ENCODE results near the gene FBXW11.

FBXW11 gene

DNA sequence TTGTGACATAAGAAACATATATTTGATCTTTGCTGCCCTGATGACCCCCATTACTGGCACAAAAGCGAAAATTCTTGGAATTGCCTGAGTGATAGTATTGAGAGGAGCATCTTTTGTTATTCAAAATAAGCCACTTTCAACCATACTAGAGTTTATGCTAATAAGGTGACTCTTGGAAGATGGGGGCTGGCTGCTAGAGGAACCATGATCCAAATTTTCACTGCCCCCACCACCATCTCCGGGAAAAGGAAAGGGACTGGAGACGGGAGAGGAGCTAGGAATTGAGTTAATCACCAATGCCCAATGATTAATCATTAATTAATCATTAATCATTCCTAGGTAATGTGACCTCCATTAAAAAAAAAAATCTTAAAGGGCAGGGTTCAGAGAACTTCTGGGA lies 25.6 kb downstream of the FBXW11 start:
- no peak for DNase-seq

DNA sequence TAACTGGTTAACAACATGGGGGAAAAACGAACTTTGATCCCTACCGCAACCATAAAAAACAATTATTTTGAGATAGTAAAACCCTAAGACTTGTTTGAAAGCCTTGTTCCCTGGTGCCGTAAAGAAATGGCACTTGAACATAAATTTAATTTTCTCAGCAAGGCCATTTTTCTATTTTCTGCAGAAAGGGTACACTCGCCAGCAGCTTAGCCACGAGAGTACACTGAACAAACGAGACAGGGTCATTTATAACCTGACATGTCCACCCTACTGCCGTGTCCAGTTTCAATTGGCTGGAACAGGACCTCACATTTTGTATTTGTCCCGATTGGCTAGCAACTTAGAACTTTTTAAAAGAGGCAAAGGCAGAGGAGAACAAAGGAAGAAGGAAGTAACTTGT lies 26.8 kb downstream of the FBXW11 start:
- no peak for DNase-seq

GRCh38 chr5:171978519-171978918 lies 27.9 kb downstream of the FBXW11 start:
- DNase-seq: no peak

DNA sequence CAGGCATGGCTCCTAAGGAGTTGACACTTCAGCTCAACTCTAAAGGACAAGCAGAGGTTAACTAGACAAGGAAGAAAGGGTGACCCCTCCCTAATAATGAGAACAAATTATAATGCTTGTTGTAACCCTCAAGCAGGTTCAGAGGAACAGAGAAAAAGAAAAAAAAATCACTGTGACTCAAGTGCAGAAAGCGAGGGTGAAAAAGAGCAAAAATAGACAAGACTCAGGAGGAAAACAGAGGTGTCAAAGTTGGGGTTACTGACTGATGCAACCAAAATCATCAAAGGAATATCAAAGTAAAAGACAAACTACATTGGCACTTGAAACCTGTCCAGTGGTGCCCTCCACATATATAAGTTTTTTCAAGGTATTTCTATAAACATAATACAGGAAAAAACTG lies 28.4 kb downstream of the FBXW11 start:
- DNase-seq: no peak

DNA sequence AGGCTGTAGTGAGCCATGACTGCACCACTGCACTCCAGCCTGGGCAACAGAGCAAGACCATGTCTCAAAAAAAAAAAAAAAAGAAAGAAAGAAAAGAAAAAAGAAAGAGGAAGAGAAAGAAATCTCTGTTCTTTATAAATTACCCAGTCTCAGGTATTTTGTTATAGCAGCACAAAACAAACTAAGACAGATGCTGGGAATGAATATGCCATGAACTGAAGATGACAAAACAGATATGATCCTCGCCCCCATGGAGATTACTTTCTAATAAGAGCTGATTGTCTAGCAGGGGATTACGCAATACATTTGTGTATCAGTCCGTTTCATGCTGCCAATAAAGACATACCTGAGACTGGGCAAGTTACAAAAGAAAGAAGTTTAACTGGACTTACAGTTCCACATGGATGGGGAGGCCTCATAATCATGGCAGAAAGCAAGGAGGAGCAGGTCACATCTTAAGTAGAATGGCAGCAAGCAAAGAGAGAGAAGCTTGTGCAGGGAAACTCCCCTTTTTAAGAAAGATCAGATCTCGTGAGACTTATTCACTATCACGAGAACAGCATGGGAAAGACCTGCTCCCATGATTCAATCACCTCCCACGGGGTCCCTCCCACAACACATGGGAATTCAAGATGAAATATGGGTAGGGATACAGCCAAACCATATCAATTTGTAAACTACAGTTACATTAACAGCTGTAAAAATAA lies 29.0 kb downstream of the FBXW11 start:
- DNase-seq: peak; percentile 58 to 71 (median 62)

- DNase-seq: no peak
Measured at GRCh38 chr5:171975877-171976667, 30.4 kb downstream of the FBXW11 start.

GRCh38 chr5:171975262-171975876 lies 31.1 kb downstream of the FBXW11 start:
- DNase-seq: no peak

DNA sequence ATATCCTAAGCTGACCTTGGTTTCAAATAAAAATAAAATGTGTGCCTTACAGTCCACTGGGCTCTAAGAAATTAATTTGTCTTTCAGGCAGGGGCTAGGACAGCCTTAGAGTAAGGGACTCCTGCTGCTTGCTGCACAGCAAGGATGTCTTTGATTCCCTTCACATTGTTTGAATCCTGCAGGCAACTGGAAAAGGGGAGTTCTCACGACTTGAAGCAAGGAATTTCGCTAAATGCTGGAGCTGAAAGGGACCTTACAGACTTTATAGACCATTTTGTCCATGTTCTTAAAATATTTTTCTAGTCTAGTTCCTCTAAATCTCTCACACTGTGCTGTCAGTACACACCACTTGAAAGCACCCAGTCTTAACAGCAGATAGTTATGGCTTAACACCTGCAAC lies 35.6 kb downstream of the FBXW11 start:
- DNase-seq: no peak

DNA sequence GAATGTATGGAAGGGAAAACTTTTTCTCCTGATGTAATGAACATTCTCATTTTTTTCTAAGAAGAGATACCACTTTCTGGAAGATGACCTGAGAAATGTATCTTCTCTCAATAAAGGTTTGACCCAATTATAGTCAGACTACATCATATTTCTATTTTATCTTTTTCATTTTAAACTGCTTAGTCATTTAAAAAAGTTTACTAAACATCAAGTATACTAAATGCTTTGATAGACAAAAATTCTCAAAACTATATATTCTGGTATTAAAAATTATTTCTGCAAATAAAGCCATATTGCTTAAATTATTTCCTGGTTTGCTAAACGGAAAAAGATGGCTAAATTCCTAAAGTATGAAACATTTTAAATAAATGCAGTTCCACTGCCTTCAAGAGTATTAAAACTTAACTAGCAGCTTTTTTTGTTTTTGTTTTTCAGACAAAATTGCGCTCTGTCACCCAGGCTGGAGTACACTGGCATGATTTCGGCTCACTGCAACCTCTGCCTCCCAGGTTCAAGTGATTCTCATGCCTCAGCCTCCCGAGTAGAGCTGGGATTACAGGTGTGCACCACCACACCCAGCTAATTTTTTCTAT lies 37.1 kb downstream of the FBXW11 start:
- DNase-seq: no peak

DNA sequence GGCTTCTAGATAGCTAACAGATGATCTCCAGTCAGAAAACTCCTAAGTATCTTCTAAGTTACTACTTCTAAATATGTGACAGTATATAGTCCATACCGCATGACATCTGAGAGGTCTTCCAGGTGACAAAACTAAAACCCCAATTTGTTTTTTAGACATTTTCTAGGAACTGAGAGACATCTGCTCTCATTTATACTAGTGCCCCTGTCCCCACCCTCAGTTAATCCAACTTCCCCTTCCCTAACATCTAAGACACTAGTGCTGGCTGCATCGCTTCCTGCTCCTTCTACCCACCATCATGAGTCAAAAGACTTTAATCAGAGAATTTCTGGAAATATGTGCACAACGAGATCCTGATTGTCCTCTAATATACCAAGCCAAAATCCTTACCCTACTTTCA lies 37.9 kb downstream of the FBXW11 start:
- peak; percentile 58 to 66 (median 61) for DNase-seq

DNA sequence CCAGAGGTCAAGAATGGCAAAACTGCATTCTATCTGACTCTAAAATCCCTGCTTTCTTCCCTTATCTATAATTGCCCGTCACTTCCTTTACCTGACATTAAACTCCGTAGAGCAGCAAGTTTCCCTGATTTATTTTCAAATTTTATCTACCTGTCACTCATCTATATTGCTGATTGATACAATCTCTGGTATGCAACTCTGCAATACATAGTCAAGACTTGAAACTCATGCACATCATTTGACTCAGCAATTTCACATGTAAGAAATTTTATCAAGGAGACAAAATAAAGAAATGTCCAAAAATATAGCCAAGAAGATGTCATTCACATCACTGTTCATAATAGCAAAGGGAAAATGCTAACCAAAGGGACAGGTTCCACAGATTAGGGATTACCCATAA lies 39.5 kb downstream of the FBXW11 start:
- DNase-seq: no peak

GRCh38 chr5:171966270-171966669 lies 40.2 kb downstream of the FBXW11 start:
- no peak for DNase-seq

GRCh38 chr5:171965745-171966144 lies 40.7 kb downstream of the FBXW11 start:
- DNase-seq: peak; percentile 48 to 65 (median 56)

- no peak for DNase-seq
Measured at GRCh38 chr5:171963416-171963815, 43.0 kb downstream of the FBXW11 start.

GRCh38 chr5:171961117-171961516 lies 45.3 kb downstream of the FBXW11 start:
- DNase-seq: peak; percentile 68 to 84 (median 74)

DNA sequence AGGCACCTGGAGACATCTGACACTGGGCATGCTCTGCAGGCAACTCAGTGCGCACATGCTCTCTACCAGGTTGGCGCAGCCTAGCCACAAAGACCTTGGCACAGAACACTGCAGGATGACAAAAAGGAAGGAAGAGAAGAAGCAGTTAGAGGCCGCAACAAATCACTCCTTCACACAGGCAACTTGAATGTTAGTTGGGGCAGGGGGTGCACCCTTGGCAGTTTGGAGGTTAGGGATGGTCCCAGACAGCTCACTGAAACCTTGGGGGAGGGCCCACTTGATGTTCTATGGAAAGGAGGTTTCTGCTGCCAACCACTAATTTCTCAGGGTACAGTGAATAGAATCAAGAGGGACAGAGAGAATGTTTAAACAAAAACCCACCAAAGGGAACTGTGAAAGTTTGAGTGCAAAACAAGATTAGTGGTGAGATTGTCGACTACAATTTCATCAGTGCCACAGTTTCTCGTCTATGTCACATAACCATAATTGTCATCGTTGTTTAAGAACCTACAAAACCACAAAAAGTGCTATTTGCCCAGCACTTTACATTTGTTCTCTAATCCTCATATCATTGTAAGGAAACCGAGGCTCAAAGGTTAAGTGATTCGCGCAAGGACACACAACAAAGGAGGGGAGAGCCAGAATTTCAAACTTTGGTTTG lies 48.7 kb downstream of the FBXW11 start:
- no peak for DNase-seq

- no peak for DNase-seq
Measured at GRCh38 chr5:171956887-171957495, 49.4 kb downstream of the FBXW11 start.

- no peak for DNase-seq
Measured at GRCh38 chr5:171956314-171956713, 50.1 kb downstream of the FBXW11 start.

DNA sequence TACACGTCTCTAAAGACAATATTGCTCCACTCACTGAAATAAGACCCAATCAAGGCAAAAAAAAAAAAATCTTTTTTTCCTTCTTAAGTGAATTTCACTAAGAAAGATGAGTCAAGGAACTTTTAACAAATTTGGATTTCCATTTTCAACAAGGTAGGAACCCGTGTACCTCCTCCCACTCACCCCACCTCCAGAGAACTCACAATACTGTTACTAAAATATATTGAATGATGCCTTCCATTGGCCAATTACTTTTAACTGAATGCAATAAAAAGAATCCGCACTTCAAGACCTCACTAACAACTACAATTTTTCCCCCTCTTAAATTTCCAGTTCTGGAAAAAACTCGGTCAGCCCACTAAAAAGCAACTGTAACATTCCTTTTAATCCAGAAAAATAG lies 50.7 kb downstream of the FBXW11 start:
- DNase-seq: no peak

GRCh38 chr5:171954721-171955120 lies 51.7 kb downstream of the FBXW11 start:
- DNase-seq: no peak

GRCh38 chr5:171953860-171954701 lies 52.4 kb downstream of the FBXW11 start:
- DNase-seq: no peak

DNA sequence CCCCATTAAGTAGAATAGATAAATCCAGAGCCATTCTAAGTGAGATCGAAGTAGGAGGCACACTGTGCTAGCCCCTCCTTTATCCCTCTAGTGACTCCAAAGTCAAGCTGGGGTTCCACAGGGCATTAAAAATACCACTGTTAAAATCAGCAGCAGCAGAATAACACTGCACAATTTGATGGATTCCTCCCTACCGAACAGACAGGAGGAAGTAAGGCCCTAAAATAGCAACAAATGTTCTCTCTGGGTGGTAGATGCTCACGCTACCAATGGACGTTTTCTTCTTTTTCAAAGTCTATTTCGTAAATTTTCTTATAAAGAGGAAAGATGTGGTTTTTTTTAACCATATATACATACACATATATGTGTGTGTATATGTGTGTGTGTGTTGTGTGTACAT lies 54.4 kb downstream of the FBXW11 start:
- no peak for DNase-seq
